Ureter (tissue), 1 donor: ENCODE measurements around the gene LRRK1. TPM values are rescaled to one million over a fixed set of nuclear protein-coding genes. Genes with fewer than 3 reads are reported as not detected.
A peak's percentile ranks its signal among the peaks of the same experiment; 100 is the strongest.

ENCODE experiments used
- DNase-seq: peaks from one replicate; pipeline ENCODE4 v3.0.0-alpha.2; 2020; ENCODE audit warnings: low spot score
- total RNA-seq: library from RNA; stranded (reverse); gene quantifications from one replicate; pipeline ENCODE4 v1.2.4, GENCODE V29; 2023
- donor health status: DM: yes; HTN: yes; CAD: no.

The LRRK1 gene, protein sequence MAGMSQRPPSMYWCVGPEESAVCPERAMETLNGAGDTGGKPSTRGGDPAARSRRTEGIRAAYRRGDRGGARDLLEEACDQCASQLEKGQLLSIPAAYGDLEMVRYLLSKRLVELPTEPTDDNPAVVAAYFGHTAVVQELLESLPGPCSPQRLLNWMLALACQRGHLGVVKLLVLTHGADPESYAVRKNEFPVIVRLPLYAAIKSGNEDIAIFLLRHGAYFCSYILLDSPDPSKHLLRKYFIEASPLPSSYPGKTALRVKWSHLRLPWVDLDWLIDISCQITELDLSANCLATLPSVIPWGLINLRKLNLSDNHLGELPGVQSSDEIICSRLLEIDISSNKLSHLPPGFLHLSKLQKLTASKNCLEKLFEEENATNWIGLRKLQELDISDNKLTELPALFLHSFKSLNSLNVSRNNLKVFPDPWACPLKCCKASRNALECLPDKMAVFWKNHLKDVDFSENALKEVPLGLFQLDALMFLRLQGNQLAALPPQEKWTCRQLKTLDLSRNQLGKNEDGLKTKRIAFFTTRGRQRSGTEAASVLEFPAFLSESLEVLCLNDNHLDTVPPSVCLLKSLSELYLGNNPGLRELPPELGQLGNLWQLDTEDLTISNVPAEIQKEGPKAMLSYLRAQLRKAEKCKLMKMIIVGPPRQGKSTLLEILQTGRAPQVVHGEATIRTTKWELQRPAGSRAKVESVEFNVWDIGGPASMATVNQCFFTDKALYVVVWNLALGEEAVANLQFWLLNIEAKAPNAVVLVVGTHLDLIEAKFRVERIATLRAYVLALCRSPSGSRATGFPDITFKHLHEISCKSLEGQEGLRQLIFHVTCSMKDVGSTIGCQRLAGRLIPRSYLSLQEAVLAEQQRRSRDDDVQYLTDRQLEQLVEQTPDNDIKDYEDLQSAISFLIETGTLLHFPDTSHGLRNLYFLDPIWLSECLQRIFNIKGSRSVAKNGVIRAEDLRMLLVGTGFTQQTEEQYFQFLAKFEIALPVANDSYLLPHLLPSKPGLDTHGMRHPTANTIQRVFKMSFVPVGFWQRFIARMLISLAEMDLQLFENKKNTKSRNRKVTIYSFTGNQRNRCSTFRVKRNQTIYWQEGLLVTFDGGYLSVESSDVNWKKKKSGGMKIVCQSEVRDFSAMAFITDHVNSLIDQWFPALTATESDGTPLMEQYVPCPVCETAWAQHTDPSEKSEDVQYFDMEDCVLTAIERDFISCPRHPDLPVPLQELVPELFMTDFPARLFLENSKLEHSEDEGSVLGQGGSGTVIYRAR (N-terminal part only)
- 29.5 TPM for total RNA-seq

- no peak for DNase-seq
These were observed at the start of gene LRRK1 for GRCh38 chr15:100918690-100919480. Gene LRRK1, plus strand, starts transcription at chr15:100919357. Its CDS starts 5,276 bp downstream, at chr15:100924633.

GRCh38 chr15:100873029-100873677, 46.0 kb upstream of the LRRK1 start:
- DNase-seq: peak; percentile 77

DNA sequence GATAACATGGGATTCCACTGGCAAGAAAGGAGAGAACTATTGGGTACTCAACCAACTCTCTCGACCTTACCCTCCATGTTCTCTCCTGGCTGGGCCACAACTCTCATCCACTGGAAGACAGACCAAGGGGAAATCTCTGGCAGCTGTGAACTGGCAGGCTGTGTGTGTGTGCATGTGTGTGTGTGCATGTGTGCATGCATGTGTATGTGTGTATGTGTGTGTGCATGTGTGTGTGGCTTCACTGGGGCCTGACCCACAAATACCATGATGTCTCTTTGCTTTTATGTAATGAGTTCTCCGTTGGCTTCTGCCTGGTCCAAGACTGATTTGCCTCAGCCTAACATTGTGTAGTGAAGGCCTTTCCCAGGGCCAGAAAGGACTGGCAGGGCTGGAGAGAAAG, 43.7 kb upstream of the LRRK1 start:
- DNase-seq: no peak

DNA sequence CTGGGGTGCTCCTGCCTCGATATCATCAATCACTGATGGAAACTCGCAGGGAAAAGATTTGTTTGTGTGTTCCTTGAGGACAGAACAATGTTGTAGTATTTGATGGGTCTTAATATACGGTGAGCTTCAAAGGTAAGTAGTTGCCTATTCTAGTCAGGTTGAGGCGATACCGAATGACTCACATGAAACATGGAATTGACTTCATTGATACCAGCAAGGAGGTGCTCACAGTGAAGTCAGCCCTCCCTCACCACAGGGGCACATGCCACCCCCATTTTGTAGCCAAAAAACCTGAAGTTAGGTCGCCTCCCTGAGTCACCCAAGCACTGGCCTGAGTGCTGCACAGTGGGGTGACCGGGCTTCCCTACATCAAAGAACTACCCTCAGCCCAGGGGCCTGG, 43.2 kb upstream of the LRRK1 start:
- DNase-seq: no peak

DNA sequence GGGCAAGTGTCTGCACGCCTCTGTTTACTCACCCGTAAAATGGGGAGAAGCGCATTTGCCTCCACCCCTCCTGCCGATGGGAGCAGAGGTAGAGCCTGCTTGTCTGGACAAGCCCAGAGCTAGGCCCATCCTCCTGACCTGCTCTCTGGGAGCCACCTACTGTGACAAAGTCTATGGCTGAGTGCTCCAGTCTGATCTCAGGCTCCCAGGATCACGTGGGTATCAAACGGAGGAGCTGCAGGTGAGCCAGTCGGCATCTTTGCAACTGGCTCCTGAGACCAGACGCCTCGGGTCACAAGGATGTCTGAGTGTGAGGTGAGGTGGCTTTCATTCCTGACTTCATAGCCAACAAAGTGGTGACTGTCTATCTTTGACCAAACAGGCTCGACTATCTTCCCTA, 41.6 kb upstream of the LRRK1 start:
- peak; percentile 62 for DNase-seq

DNA sequence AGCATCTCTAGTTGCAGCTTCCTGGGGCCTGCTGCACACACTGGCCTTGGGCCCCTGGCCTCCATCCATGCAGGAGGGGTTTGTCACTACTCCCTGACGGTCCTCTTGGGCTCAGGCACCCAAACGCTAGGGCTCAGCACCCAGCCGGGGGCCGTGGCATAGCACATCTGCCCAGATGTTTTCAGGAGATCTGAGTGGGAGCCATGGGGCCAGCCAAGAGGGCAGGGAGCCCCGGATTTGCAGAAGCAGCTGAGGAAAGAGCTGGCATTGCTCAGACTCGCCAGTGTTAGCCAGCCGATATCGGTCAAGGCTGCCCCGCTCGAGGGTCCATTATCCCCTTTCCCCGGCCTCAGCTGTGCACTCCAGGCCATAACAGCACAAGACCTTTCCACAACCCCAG, 41.0 kb upstream of the LRRK1 start:
- DNase-seq: no peak

- DNase-seq: no peak
These were observed 40.5 kb upstream of the LRRK1 start for GRCh38 chr15:100878648-100879047.

DNA sequence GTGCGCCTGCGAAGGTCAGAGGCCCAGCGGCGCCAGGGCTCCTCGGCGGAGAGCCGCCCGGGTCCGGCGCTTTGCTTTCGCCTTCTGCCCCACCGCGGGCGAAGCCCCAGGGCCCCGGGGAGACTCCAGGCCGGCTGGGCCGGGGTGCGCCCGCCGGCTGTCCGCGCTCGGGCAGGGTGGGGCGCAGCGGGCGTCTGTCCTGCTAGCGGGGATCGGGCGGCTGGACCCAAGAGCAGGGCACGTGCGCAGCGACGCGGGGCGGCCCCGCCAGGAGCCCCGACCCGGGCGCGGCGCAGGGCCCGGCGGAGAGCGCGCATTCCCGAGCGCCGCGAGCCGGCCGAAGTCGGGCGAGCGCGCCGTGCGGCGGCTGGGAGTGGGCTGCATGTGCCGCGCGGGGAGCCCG, 40.1 kb upstream of the LRRK1 start:
- no peak for DNase-seq

GRCh38 chr15:100879464-100880138, 39.6 kb upstream of the LRRK1 start, which contains the start of gene ALDH1A3:
Gene ALDH1A3, plus strand, starts transcription at chr15:100879831. Its CDS starts 77 bp downstream, at chr15:100879908.
- DNase-seq: no peak

DNA sequence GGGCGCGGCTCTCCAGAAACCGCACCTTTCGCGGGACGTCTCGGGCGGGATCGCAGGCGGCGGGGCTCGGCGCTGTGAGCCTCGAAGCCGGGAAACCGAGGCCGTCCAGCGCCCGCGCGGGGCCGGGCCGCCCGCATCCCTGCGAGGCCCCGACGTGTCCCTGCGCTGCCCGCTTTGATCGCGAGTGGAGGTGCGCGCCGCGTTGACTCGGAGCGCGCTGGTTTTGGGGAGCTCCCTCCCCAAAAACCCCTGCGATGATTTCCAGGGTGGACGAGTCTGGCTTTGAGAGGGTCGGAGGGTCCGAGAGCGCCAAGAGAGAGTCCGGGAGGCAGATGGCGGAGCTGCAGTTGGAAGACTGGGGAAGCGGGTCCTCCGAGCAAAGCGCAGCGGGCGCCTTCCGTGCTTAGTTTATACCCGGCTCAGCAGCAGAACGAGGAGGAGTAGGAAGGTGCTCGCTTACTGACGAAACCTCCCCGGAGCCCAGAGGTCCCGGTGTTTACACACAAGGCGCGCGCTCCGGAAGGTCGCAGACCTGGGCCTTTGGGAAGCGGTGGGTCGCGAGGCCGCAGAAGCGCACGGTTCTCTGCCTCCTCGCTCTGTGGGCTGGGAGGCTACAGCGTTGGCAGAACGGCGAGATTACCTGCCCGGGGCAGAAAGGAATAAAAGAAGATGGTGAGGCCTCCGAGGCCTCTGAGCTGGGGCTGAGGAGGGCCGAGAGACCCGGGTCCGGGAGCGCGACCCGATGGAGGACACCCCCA, 38.8 kb upstream of the LRRK1 start:
- no peak for DNase-seq

GRCh38 chr15:100880897-100881242, 38.3 kb upstream of the LRRK1 start:
- DNase-seq: no peak

GRCh38 chr15:100881573-100882336, 37.4 kb upstream of the LRRK1 start:
- DNase-seq: no peak

GRCh38 chr15:100885116-100885515, 34.0 kb upstream of the LRRK1 start:
- no peak for DNase-seq

DNA sequence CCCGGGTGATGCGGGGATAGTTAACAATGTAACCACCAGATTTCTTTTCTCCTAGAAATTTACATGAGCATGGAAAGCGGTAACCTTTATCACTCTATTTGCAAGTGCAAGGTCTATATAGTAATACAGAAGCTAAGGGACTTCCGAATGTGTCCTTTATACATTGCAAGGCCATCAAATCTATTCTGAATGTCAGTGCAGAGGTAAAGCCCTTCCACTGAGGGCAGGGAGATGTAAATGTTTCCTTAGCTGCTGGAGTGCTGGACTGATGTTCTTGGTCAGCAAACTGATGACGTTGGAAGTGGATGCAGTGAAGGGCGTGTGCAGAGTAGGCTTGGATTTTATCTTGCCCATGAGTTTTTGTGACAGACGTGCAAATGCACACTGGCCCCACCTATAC, 33.3 kb upstream of the LRRK1 start:
- no peak for DNase-seq

- DNase-seq: no peak
These were observed 31.8 kb upstream of the LRRK1 start for GRCh38 chr15:100887211-100887913.

DNA sequence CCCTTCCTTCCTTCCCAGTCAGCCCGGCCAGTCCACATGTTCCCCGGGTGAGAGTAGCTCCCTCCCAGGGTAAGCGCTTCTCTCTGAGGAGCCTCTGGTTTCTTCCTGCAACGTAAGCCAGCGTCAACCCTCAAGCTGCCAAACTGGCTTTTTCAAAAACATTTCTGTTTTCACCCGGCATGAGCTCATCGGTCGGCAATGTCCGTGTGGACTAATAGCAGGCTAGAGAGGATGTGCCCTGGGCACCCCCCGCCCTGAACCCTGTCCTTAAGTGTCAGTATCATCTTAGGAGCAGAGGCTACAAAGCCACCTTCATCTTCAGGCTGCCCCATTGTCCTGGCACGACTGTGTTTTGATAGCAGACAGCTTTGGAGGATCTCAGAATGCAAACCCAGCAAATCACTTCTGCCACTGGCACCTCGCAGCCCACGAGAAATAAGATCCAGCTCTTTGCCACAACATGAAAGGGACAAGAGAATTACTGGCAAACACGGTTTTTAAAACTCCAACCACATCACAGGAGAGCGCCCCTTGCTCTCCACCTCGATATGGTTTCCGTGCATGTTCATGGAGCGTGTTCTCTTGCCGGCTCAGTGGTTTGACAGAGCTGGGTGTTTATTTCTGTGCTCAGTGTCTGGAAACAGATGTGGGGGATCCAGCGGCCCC, 29.6 kb upstream of the LRRK1 start:
- DNase-seq: peak; percentile 73

DNA sequence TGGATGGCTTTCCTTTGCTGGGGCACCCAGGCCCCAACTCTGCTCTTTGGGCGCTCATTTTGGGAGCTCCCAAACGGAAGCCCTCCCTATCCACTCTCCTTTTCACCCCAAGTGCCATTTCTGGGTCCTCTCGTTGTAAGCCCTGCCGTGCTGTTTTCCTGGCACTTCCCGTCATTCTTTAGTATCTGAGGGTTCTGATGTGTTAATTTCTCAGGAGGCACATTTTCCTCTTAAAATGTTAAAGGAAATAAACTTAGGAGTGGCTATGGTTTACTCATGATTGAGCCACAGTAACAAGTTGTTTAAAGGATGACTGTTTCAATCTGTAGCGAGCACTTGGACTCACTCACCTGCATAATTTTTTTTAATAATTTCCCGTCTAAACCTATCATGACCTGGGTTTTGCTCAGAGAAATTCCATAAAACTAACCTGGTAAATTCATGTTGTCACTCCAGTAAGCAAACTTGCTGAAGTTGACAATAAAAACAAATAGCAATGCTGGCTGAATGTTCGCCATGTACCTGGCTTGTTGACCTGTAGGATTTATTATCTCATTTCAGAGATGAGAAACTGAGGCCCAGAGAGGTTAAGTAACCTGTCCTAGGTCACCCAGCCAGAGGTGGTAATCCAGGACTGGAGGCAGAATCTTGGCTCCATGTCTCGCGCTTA, 29.0 kb upstream of the LRRK1 start:
- DNase-seq: no peak
